Islet of Langerhans (tissue), 1 donor: ENCODE data around the gene IL1A.
"Not testable (repeated sequence)": the region's sequence is repeated elsewhere in the genome, so short reads cannot be mapped to it uniquely, and the experiment has no call there.

Source experiments
- FAIRE-seq: peaks from one replicate; lab custom pipeline; 2011; peaks lifted over from hg19 to GRCh38; lab: Jason Lieb, UNC

IL1A gene

GRCh38 chr2:112784199-112785189 is at the start of gene IL1A:
TSS of gene IL1A (minus strand) at chr2:112784493. CDS start at chr2:112783770, 723 bp downstream.
- FAIRE-seq, result no peak

- FAIRE-seq, result no peak
These were observed 49.7 kb upstream of the IL1A start for GRCh38 chr2:112833976-112834375.

GRCh38 chr2:112833639-112833931 is 49.3 kb upstream of the IL1A start:
- FAIRE-seq, result not testable (repeated sequence)

GRCh38 chr2:112832841-112833638 is 48.7 kb upstream of the IL1A start:
- no peak for FAIRE-seq

- no peak for FAIRE-seq
These were observed 47.9 kb upstream of the IL1A start for GRCh38 chr2:112831946-112832840.

- FAIRE-seq, result no peak
These were observed 47.2 kb upstream of the IL1A start for GRCh38 chr2:112831513-112831845.

GRCh38 chr2:112830682-112831512 is 46.6 kb upstream of the IL1A start:
- FAIRE-seq, result no peak

- no peak for FAIRE-seq
These were observed 45.8 kb upstream of the IL1A start for GRCh38 chr2:112829961-112830681.

- no peak for FAIRE-seq
These were observed 45.0 kb upstream of the IL1A start for GRCh38 chr2:112829101-112829960.

- FAIRE-seq, result no peak
These were observed 44.0 kb upstream of the IL1A start for GRCh38 chr2:112828251-112828691.

GRCh38 chr2:112827604-112828185 is 43.4 kb upstream of the IL1A start:
- no peak for FAIRE-seq

GRCh38 chr2:112827009-112827408 is 42.7 kb upstream of the IL1A start:
- FAIRE-seq, result no peak

- FAIRE-seq, result no peak
These were observed 41.4 kb upstream of the IL1A start for GRCh38 chr2:112825706-112826105.

GRCh38 chr2:112824694-112825085 is 40.4 kb upstream of the IL1A start:
- FAIRE-seq, result no peak

- FAIRE-seq, result no peak
These were observed 37.4 kb upstream of the IL1A start for GRCh38 chr2:112821682-112822081.

- FAIRE-seq, result no peak
These were observed 36.8 kb upstream of the IL1A start for GRCh38 chr2:112821142-112821541.

GRCh38 chr2:112820343-112820742 is 36.0 kb upstream of the IL1A start:
- FAIRE-seq, result no peak

- no peak for FAIRE-seq
These were observed 34.8 kb upstream of the IL1A start for GRCh38 chr2:112819081-112819480.
